GM12872 (cell line): Measurements from ENCODE around the gene SCN8A.

Experiments
- CTCF ChIP-seq: IDR thresholded peaks from 3 replicates; pipeline ENCODE4 v1.5.1; 2011; ENCODE audit warnings: low read depth, mild to moderate bottlenecking, low read length, moderate library complexity; ENCODE audit not compliant: insufficient read depth

The SCN8A gene

GRCh38 chr12:51744235-51744634, 153.2 kb downstream of the SCN8A start:
- no peak for TF ChIP-seq CTCF

- no peak for TF ChIP-seq CTCF
Observed at GRCh38 chr12:51744957-51745356, 153.9 kb downstream of the SCN8A start.

GRCh38 chr12:51746416-51746815, 155.4 kb downstream of the SCN8A start:
- TF ChIP-seq CTCF: no peak

- no peak for TF ChIP-seq CTCF
Observed at GRCh38 chr12:51748235-51748634, 157.2 kb downstream of the SCN8A start.

- TF ChIP-seq CTCF: no peak
Observed at GRCh38 chr12:51749206-51749985, 158.4 kb downstream of the SCN8A start.

DNA sequence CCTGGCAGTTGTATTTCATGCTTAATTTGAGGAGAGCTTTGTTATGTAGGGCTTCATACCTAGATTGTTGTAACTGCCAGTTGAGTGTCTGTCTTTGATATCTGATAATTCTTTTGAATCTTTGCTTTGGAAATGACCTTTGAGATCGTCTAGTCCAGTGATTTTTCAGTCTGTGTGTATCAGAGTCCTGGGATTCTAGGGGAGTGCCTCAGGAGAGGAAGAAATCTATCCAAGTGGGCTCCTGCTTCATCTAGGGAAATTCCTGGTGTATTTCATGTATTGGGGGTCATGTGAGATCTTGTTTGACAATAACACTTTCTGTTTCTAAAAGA, 158.9 kb downstream of the SCN8A start:
- no peak for TF ChIP-seq CTCF

- no peak for TF ChIP-seq CTCF
Observed at GRCh38 chr12:51751661-51752060, 160.6 kb downstream of the SCN8A start.
